ENCODE measurements around the gene STAP1. TPM values are rescaled to one million over a fixed set of nuclear protein-coding genes. Genes with fewer than 3 reads are reported as not detected.

Gene STAP1
- total and polyA plus RNA-seq, 2 of the 8 experiments (the other 6 are each of a cell fraction or from before 2014, with no cell fraction given): not detected

- no peak overlapping the region for H2BK120ac ChIP-seq (replicated peaks; ENCODE audit: low read depth, low read length)
- no peak overlapping the region for H3K14ac ChIP-seq (ENCODE audit: insufficient read length)
- H2BK12ac ChIP-seq (ENCODE audit: low read depth, low read length): no peak overlapping the region
- no peaks in the 10 kb centered on the region for H3K9me3 ChIP-seq (ENCODE audit: insufficient read depth in 2 of 2, low read depth in 1 of 2, low read length in 1 of 2)
- ChIA-PET CTCF (ENCODE audit: partially characterized antibody) (no interaction called here), POLR2A (ENCODE audit: partially characterized antibody) (interaction anchor here (0.6 kb wide), 1 partner anchor 1061 kb away, joined by 3 read pairs; no protein-coding TSS in a partner anchor)
- no peaks in the 10 kb centered on the region for H4K20me1 ChIP-seq (replicated peaks in 1 of 2; ENCODE audit: control insufficient read depth in 1 of 2, insufficient read depth in 2 of 2, low read length in 2 of 2)
- no peak overlapping the region for H2BK20ac ChIP-seq (ENCODE audit: low read length)
- no peak overlapping the region for H2BK5ac ChIP-seq (ENCODE audit: low read depth, low read length)
- no peak overlapping the region for H4K8ac ChIP-seq (ENCODE audit: extremely low read depth, insufficient read depth, low read length)
- no peaks in the 10 kb centered on the region for H3K79me1 ChIP-seq (ENCODE audit: low read depth, low read length)
- 92% methylated on average over 1 of the region's 1 CpG; no CpG with 5 or more reads in 1 of the 2 experiments for WGBS, 2 experiments (ENCODE audit: extremely low coverage in 1 of 2, insufficient coverage in 1 of 2, insufficient read length in 1 of 2, insufficient replicate concordance in 2 of 2, low coverage in 1 of 2, low lambda C conversion rate in 2 of 2, missing lambda C conversion rate in 1 of 2)
- no peaks in the 10 kb centered on the region for H3K36me3 ChIP-seq (ENCODE audit: control insufficient read depth in 2 of 4, insufficient read depth in 4 of 4, low read length in 3 of 4)
- no peaks in the 10 kb centered on the region for H3K79me2 ChIP-seq (ENCODE audit: control insufficient read depth in 1 of 2, insufficient read depth in 2 of 2, low read length in 2 of 2)
- H4K91ac ChIP-seq (replicated peaks; ENCODE audit: insufficient read length, low read length): no peak overlapping the region
- H3K9ac ChIP-seq (replicated peaks in 1 of 4; ENCODE audit: extremely low read depth in 1 of 4, low read depth in 3 of 4, low read length in 3 of 4): no peak overlapping the region
- H3K4me2 ChIP-seq (ENCODE audit: insufficient read depth in 1 of 2, low read depth in 2 of 2, low read length in 2 of 2): no peak overlapping the region
- DNase-seq (ENCODE audit: low read depth in 1 of 2, low spot score in 2 of 2): no peak
- H3K27me3 ChIP-seq (replicated peaks in 1 of 4; ENCODE audit: control insufficient read depth in 3 of 4, extremely low read depth in 1 of 4, insufficient read depth in 3 of 4, low read length in 3 of 4): no peaks in the 10 kb centered on the region
- no peak overlapping the region for H3K27ac ChIP-seq (ENCODE audit: low read depth, low read length)
- no peak for FAIRE-seq
- H3K4me1 ChIP-seq (replicated peaks in 1 of 4; ENCODE audit: control insufficient read depth in 3 of 4, insufficient read depth in 4 of 4, low read length in 3 of 4): peaks cover 0 to 4% (median 2%) of the 10 kb centered on the region in 4 experiments; a peak in 1 of 7 replicates
- TF ChIP-seq CHD2 (IDR thresholded peaks at IDR 0.05; ENCODE audit: low read length): no peak
- no peak for TF ChIP-seq SP1 (IDR thresholded peaks at IDR 0.05; ENCODE audit: low read depth, low read length)
- no peak for TF ChIP-seq CBX5 (IDR thresholded peaks at IDR 0.05; ENCODE audit: low read depth, low read length)
- TF ChIP-seq SP4 (IDR thresholded peaks at IDR 0.05; ENCODE audit: low read length): no peak
- no peak for TF ChIP-seq BACH1 (IDR thresholded peaks at IDR 0.05; ENCODE audit: low read length)
- no peak for TF ChIP-seq MAX (IDR thresholded peaks at IDR 0.05)
- no peak for TF ChIP-seq NANOG (IDR thresholded peaks at IDR 0.05; ENCODE audit: insufficient read depth, low read depth, low read length, poor library complexity, severe bottlenecking)
- TF ChIP-seq CBX8 (IDR thresholded peaks at IDR 0.05; ENCODE audit: borderline replicate concordance, low read depth, low read length): no peak
- no peak for TF ChIP-seq PHF8 (conservative IDR thresholded peaks at IDR 0.05; ENCODE audit: low read depth, low read length)
- no peak for TF ChIP-seq ZNF274 (IDR thresholded peaks at IDR 0.05; ENCODE audit: borderline replicate concordance, extremely low read depth, low read length)
- no peak for TF ChIP-seq YY1 (IDR thresholded peaks at IDR 0.05; ENCODE audit: low read depth, low read length)
- TF ChIP-seq RAD21 (IDR thresholded peaks at IDR 0.05 in 1 of 2, conservative IDR thresholded peaks at IDR 0.05 in 1 of 2; ENCODE audit: low read depth in 2 of 2, low read length in 2 of 2): no peak
- TF ChIP-seq KDM5A (IDR thresholded peaks at IDR 0.05; ENCODE audit: low read length): no peak
- TF ChIP-seq TEAD4 (IDR thresholded peaks at IDR 0.05; ENCODE audit: low read depth, low read length): no peak
- TF ChIP-seq TAF7 (optimal IDR thresholded peaks at IDR 0.05; ENCODE audit: borderline replicate concordance, low read depth, low read length): no peak
- H3K18ac ChIP-seq (ENCODE audit: extremely low read depth, low read length): no peak overlapping the region
- no peak overlapping the region for H3K23ac ChIP-seq (ENCODE audit: insufficient read length)
- no peak overlapping the region for H2BK15ac ChIP-seq (ENCODE audit: low read length)
- no peak overlapping the region for H3K4me3 ChIP-seq (ENCODE audit: extremely low read depth in 1 of 4, insufficient read depth in 2 of 4, low read depth in 3 of 4, low read length in 4 of 4)
- no peaks in the 10 kb centered on the region for H3K23me2 ChIP-seq (ENCODE audit: low read depth, low read length)
- no peak overlapping the region for H4K5ac ChIP-seq (ENCODE audit: insufficient read length, low read depth, low read length)
- H2AK5ac ChIP-seq (ENCODE audit: low read depth, low read length): no peak overlapping the region
- H2AFZ ChIP-seq (ENCODE audit: low read length): no peak overlapping the region
- no peak overlapping the region for H3K4ac ChIP-seq (replicated peaks; ENCODE audit: insufficient read length, low read depth, low read length)
- no peak overlapping the region for H3K56ac ChIP-seq (replicated peaks; ENCODE audit: insufficient read length, low read depth, low read length)
Measured at GRCh38 chr4:67570537-67570936, 12.0 kb downstream of the STAP1 start.

Data from H1 (cell line).